ENCODE data around the gene DHX32.

Gene DHX32

DNA sequence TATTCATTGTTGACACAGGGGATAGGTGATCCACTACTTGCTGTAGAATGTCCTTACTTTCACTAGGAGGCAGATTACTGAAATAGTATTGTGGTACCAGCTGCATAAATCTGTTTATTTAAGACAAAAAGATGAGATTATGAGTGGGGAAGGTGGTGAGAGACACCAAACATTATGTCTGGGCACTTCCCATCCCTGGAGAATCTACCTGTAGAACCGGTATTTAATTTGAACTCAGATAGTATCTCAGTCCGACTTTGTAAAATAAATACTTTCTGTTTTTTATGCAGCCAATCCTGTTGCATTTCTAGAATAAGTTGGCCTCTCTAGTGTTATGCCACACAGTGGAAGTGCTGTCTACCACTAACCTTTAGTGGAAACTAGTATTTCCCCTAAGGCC is 44.3 kb downstream of the DHX32 start:
- TF ChIP-seq MYC (IDR thresholded peaks at IDR 0.05; ENCODE audit: low read depth, low read length) (no peak), POLR2A (IDR thresholded peaks at IDR 0.05; ENCODE audit: extremely low read depth, insufficient read length) (no peak)
- TF ChIP-seq, protein P1, sequence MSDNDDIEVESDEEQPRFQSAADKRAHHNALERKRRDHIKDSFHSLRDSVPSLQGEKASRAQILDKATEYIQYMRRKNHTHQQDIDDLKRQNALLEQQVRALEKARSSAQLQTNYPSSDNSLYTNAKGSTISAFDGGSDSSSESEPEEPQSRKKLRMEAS (IDR thresholded peaks at IDR 0.05; ENCODE audit: low read depth, low read length), result no peak
- TF ChIP-seq, protein P2, sequence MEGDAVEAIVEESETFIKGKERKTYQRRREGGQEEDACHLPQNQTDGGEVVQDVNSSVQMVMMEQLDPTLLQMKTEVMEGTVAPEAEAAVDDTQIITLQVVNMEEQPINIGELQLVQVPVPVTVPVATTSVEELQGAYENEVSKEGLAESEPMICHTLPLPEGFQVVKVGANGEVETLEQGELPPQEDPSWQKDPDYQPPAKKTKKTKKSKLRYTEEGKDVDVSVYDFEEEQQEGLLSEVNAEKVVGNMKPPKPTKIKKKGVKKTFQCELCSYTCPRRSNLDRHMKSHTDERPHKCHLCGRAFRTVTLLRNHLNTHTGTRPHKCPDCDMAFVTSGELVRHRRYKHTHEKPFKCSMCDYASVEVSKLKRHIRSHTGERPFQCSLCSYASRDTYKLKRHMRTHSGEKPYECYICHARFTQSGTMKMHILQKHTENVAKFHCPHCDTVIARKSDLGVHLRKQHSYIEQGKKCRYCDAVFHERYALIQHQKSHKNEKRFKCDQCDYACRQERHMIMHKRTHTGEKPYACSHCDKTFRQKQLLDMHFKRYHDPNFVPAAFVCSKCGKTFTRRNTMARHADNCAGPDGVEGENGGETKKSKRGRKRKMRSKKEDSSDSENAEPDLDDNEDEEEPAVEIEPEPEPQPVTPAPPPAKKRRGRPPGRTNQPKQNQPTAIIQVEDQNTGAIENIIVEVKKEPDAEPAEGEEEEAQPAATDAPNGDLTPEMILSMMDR (IDR thresholded peaks at IDR 0.05; ENCODE audit: low read depth, low read length), result no peak
- H3K4me3 ChIP-seq (ENCODE audit: low read depth, low read length), result no peak overlapping the region
- no peak for DNase-seq (ENCODE audit: low read depth)

GRCh38 chr10:125828311-125828710 is 52.8 kb downstream of the DHX32 start:
- H3K4me3 ChIP-seq (ENCODE audit: low read depth, low read length), result no peak overlapping the region
- no peak for DNase-seq (ENCODE audit: low read depth)
- TF ChIP-seq, protein P1 (IDR thresholded peaks at IDR 0.05; ENCODE audit: low read depth, low read length), result no peak
- TF ChIP-seq MYC (IDR thresholded peaks at IDR 0.05; ENCODE audit: low read depth, low read length) (no peak), POLR2A (IDR thresholded peaks at IDR 0.05; ENCODE audit: extremely low read depth, insufficient read length) (no peak)
- TF ChIP-seq, protein P2 (IDR thresholded peaks at IDR 0.05; ENCODE audit: low read depth, low read length), result no peak

GRCh38 chr10:125827133-125827532 is 54.0 kb downstream of the DHX32 start:
- peak; percentile 15 for DNase-seq (ENCODE audit: low read depth)
- TF ChIP-seq POLR2A (IDR thresholded peaks at IDR 0.05; ENCODE audit: extremely low read depth, insufficient read length) (no peak), MYC (IDR thresholded peaks at IDR 0.05; ENCODE audit: low read depth, low read length) (no peak)
- TF ChIP-seq, protein P1 (IDR thresholded peaks at IDR 0.05; ENCODE audit: low read depth, low read length), result no peak
- TF ChIP-seq, protein P2 (IDR thresholded peaks at IDR 0.05; ENCODE audit: low read depth, low read length), result no peak
- peak overlapping the region; percentile 8 for H3K4me3 ChIP-seq (ENCODE audit: low read depth, low read length)

- peak; percentile 19 for DNase-seq (ENCODE audit: low read depth)
- TF ChIP-seq, protein P2 (IDR thresholded peaks at IDR 0.05; ENCODE audit: low read depth, low read length), result no peak
- TF ChIP-seq POLR2A (IDR thresholded peaks at IDR 0.05; ENCODE audit: extremely low read depth, insufficient read length) (no peak), MYC (IDR thresholded peaks at IDR 0.05; ENCODE audit: low read depth, low read length) (no peak)
- TF ChIP-seq, protein P1 (IDR thresholded peaks at IDR 0.05; ENCODE audit: low read depth, low read length), result no peak
- H3K4me3 ChIP-seq (ENCODE audit: low read depth, low read length), result peak overlapping the region; percentile 92
Measured at GRCh38 chr10:125824736-125825135, 56.4 kb downstream of the DHX32 start.

DNA sequence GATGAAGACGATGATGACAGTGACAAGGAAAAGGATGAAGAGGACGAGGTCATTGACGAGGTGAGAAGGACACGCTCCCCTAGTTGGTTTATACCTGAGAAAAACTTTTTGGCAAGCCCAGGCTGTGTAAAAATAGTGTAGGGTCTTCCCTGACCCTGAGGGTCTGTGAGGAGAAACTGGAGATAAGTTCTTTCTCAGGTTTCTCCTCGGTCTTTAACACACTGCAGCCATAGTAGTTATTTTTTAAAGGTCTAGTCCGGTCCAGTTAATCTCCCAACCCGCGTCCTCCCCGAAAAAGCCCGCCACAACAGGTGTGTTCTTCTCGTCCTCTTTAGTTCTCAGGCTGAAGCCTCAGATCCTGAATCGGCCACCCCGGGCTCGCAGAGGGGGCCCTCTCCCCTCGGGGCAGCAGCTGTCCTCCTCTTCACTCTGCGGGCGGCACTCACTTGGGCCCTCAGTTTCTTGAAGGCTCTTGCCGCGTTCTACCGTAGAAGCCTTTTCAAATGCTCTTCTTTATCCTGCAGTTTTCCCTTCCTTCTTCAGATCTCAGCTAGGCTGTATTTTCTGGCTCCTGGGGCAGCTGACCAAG is 57.3 kb downstream of the DHX32 start:
- H3K4me3 ChIP-seq (ENCODE audit: low read depth, low read length), result peak overlapping the region; percentile 92
- peak; percentile 23 for DNase-seq (ENCODE audit: low read depth)
- TF ChIP-seq MYC (IDR thresholded peaks at IDR 0.05; ENCODE audit: low read depth, low read length), result no peak
- no peak for TF ChIP-seq POLR2A (IDR thresholded peaks at IDR 0.05; ENCODE audit: extremely low read depth, insufficient read length)
- TF ChIP-seq, protein P2 (IDR thresholded peaks at IDR 0.05; ENCODE audit: low read depth, low read length), result no peak
